NAMALWA (cell line): Measurements from ENCODE around the gene GCK.
A peak's percentile ranks its signal among the peaks of the same experiment; 100 is the strongest.

Experiments
- DNase-seq: peaks from one replicate; pipeline ENCODE4 v3.0.0-alpha.2; 2015; ENCODE audit warnings: low spot score

GCK gene

GRCh38 chr7:44103923-44104859, 85.0 kb downstream of the GCK start, which contains the start of gene AEBP1:
TSS of gene AEBP1 (plus strand) at chr7:44104345. CDS start at chr7:44104666, 321 bp downstream.
- DNase-seq, result peak; percentile 67

- DNase-seq, result no peak
Measured at GRCh38 chr7:44103566-44103922, 85.7 kb downstream of the GCK start.

GRCh38 chr7:44102846-44103565, 86.2 kb downstream of the GCK start:
- DNase-seq, result peak; percentile 41

GRCh38 chr7:44101966-44102845, 87.0 kb downstream of the GCK start:
- peak; percentile 51 for DNase-seq

GRCh38 chr7:44101303-44101965, 87.8 kb downstream of the GCK start:
- DNase-seq, result no peak

- peak; percentile 79 for DNase-seq
Measured at GRCh38 chr7:44100458-44101302, 88.6 kb downstream of the GCK start.

- no peak for DNase-seq
Measured at GRCh38 chr7:44099669-44100068, 89.6 kb downstream of the GCK start.

GRCh38 chr7:44098092-44099068, 90.9 kb downstream of the GCK start:
- DNase-seq, result peak; percentile 44

GRCh38 chr7:44097064-44097932, 91.9 kb downstream of the GCK start:
- peak; percentile 99 for DNase-seq

GRCh38 chr7:44096326-44096881, 92.8 kb downstream of the GCK start:
- peak; percentile 65 for DNase-seq

- DNase-seq, result no peak
Measured at GRCh38 chr7:44095781-44096180, 93.5 kb downstream of the GCK start.

GRCh38 chr7:44094883-44095592, 94.2 kb downstream of the GCK start:
- DNase-seq, result peak; percentile 56

GRCh38 chr7:44094365-44094764, 94.9 kb downstream of the GCK start:
- DNase-seq, result no peak
